Endometrial microvascular endothelial cells (primary cell): ENCODE measurements around the gene PYURF. TPM values are rescaled to one million over a fixed set of nuclear protein-coding genes. Genes with fewer than 3 reads are reported as not detected.

Experiments used
- in situ Hi-C: cut with HindIII; loops from 2 replicates; pipeline ENCODE4 v1.10.0; 2017; ENCODE audit warnings: low sequenced_read_pairs, low pct_unique_long_range_greater_than_20kb; ENCODE audit errors: inconsistent ontology term
- total RNA-seq: library from RNA; depleted of rRNA; stranded (reverse); fragments of >200 nt; gene quantifications from one replicate; pipeline ENCODE4 v1.2.3, GENCODE V29; 2015; ENCODE audit errors: inconsistent ontology term

The PYURF gene
- total RNA-seq, 1 donor from 2014 or later = 138 TPM

- in situ Hi-C loops = loop anchor here (25.0 kb wide), 2 partner anchors 279 to 454 kb away; no protein-coding TSS in a partner anchor
Measured at GRCh38 chr4:88516746-88517145, 6.8 kb downstream of the PYURF start.

GRCh38 chr4:88514557-88515511, 8.7 kb downstream of the PYURF start:
- in situ Hi-C loops = loop anchor here (25.0 kb wide), 2 partner anchors 278 to 453 kb away; no protein-coding TSS in a partner anchor

GRCh38 chr4:88511236-88511635, 12.3 kb downstream of the PYURF start:
- in situ Hi-C loops = loop anchor here (25.0 kb wide), 2 partner anchors 274 to 449 kb away; no protein-coding TSS in a partner anchor

GRCh38 chr4:88503344-88503743, 20.2 kb downstream of the PYURF start:
- in situ Hi-C loops = loop anchor here (25.0 kb wide), 2 partner anchors 266 to 441 kb away; no protein-coding TSS in a partner anchor

GRCh38 chr4:88497859-88498409, 25.6 kb downstream of the PYURF start:
- in situ Hi-C loops = no loop called here

- in situ Hi-C loops = no loop called here
Measured at GRCh38 chr4:88489100-88489761, 34.3 kb downstream of the PYURF start.

DNA sequence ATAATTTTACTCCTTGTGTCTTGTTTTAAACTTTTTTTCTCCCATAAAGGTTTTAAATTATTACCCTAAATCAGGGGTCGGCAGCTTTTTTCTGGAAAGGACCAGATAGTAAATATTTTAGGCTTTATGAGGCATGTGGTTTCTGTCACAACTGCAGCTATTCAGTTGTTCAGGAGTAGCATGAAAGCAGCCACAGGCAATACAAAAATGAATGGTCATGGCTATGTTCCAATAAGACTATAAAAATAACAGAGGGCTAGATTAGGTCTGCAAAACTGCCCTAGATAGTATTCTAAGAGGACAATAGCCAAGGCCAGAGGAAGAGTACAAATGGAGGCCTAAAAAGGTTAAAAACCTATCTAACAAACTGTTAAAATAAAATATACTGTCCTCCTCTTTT, 42.0 kb downstream of the PYURF start:
- in situ Hi-C loops = no loop called here

- in situ Hi-C loops = no loop called here
Measured at GRCh38 chr4:88478247-88478646, 45.3 kb downstream of the PYURF start.

- in situ Hi-C loops = no loop called here
Measured at GRCh38 chr4:88477229-88477860, 46.2 kb downstream of the PYURF start.

Other genes with a start within 250 kb of the PYURF start
- gene PPM1K, start 239.2 kb downstream of the PYURF start, total RNA-seq = 4.6 TPM
- 12.3 TPM for gene HERC6, start 144.9 kb downstream of the PYURF start, total RNA-seq
- 1.6 TPM for gene HERC5, start 66.7 kb downstream of the PYURF start, total RNA-seq
- 42.0 TPM for gene HERC3, start 68.7 kb upstream of the PYURF start, total RNA-seq
- gene NAP1L5, start 174.1 kb upstream of the PYURF start, total RNA-seq = 8.0 TPM